ENCODE results near the gene TPX2. TPM values are rescaled to one million over a fixed set of nuclear protein-coding genes. Genes with fewer than 3 reads are reported as not detected.

Gene TPX2
- total RNA-seq, 2 experiments from 2014 or later, result 0.85 to 0.89 TPM

DNA sequence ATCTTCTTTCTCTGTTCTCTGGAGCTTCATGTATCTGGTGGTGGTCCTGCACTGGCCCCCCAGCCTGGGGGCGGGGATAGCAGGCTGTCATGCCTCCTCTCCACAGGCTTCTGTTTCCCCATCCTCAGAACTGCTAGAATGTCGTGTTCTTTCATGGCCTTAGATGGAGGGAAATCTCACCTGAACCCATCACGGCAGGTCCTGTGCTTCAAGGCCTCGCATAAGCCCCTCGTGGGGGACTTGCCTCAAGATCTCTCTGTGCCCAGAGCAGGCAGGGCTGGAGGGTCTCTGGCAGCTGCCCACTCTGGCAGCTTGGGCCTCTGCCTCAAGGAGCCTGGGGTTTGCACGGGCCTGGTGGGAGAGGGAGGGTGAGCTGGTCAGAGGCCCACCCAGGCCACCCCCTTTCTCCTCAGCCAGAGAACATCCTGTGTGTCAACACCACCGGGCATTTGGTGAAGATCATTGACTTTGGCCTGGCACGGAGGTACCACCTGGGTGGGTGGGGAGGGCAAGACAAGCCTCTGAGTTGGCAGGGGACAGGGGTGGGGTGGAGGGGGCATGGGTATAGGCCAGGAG is 91.4 kb downstream of the TPX2 start:
- TF ChIP-seq CTCF (IDR thresholded peaks at IDR 0.05), result no peak
- Mint-ChIP-seq H3K27me3 (no peaks in the 10 kb centered on the region), H3K9me3 (no peaks in the 10 kb centered on the region), H3K4me1 (ENCODE audit: low read depth) (no peaks in the 10 kb centered on the region), H3K36me3 (ENCODE audit: low read depth) (no peaks in the 10 kb centered on the region), H3K27ac (no peak overlapping the region), H3K4me3 (no peak overlapping the region)
- no peaks in the 10 kb centered on the region for H3K27me3 ChIP-seq (ENCODE audit: control insufficient read depth in 1 of 2, insufficient read depth in 2 of 2, low read length in 2 of 2)
- no peak for ATAC-seq (ENCODE audit: poor library complexity)
- no peaks in the 10 kb centered on the region for H3K36me3 ChIP-seq (ENCODE audit: insufficient read depth, low read length)
- H3K27ac ChIP-seq (ENCODE audit: low read depth in 1 of 2, low read length in 2 of 2), result no peak overlapping the region
- H3K4me1 ChIP-seq (ENCODE audit: insufficient read depth, low read length), result peaks cover 1% of the 10 kb centered on the region
- no peak overlapping the region for H3K4me3 ChIP-seq (ENCODE audit: low read length)
- no peaks in the 10 kb centered on the region for H3K9me3 ChIP-seq (ENCODE audit: control insufficient read depth in 1 of 2, insufficient read depth in 1 of 2, low read length in 2 of 2)
- ChIA-PET CTCF (no interaction called here), POLR2A (no interaction called here)
- DNase-seq, result no peak
- intact Hi-C loops (cut with DNase I, micrococcal nuclease), result no loop called here

DNA sequence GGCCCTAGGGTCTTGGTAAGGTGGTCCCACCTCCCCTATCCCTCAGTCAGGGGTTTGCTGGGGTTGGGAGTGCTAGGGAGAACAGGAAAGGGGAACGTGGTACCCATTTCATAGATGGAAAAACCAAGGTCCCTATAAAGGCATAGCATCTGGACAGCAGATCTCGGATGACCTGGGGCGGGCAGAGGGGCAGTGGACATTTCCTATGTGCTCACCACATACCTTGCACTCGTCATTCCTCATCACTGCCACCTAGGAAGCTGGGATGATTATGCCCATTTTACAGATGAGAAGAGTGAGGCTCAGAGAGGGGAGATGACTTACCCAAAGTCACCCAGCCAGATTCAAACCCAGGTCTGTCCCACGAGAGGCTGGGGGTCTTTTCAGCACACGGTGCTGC is 92.1 kb downstream of the TPX2 start:
- Histone ChIP-seq H3K9me3 (ENCODE audit: control insufficient read depth in 1 of 2, insufficient read depth in 1 of 2, low read length in 2 of 2) (no peaks in the 10 kb centered on the region), H3K4me3 (ENCODE audit: low read length) (no peak overlapping the region), H3K4me1 (ENCODE audit: insufficient read depth, low read length) (peaks cover 8% of the 10 kb centered on the region), H3K27me3 (ENCODE audit: control insufficient read depth in 1 of 2, insufficient read depth in 2 of 2, low read length in 2 of 2) (no peaks in the 10 kb centered on the region), H3K27ac (ENCODE audit: low read depth in 1 of 2, low read length in 2 of 2) (no peak overlapping the region), H3K36me3 (ENCODE audit: insufficient read depth, low read length) (no peaks in the 10 kb centered on the region)
- ATAC-seq (ENCODE audit: poor library complexity), result no peak
- Mint-ChIP-seq H3K27me3 (no peaks in the 10 kb centered on the region), H3K27ac (no peak overlapping the region), H3K36me3 (ENCODE audit: low read depth) (no peaks in the 10 kb centered on the region), H3K9me3 (no peaks in the 10 kb centered on the region), H3K4me1 (ENCODE audit: low read depth) (no peaks in the 10 kb centered on the region), H3K4me3 (no peak overlapping the region)
- ChIA-PET CTCF (no interaction called here), POLR2A (no interaction called here)
- DNase-seq, result no peak
- no peak for TF ChIP-seq CTCF (IDR thresholded peaks at IDR 0.05)
- intact Hi-C loops (cut with DNase I, micrococcal nuclease), result no loop called here

- Mint-ChIP-seq H3K4me1 (ENCODE audit: low read depth) (no peaks in the 10 kb centered on the region), H3K4me3 (no peak overlapping the region), H3K27ac (no peak overlapping the region), H3K9me3 (no peaks in the 10 kb centered on the region), H3K36me3 (ENCODE audit: low read depth) (no peaks in the 10 kb centered on the region), H3K27me3 (no peaks in the 10 kb centered on the region)
- no peak for DNase-seq
- no peaks in the 10 kb centered on the region for H3K27me3 ChIP-seq (ENCODE audit: control insufficient read depth in 1 of 2, insufficient read depth in 2 of 2, low read length in 2 of 2)
- no peak for TF ChIP-seq CTCF (IDR thresholded peaks at IDR 0.05)
- POLR2A ChIA-PET, result no interaction called here
- H3K27ac ChIP-seq (ENCODE audit: low read depth in 1 of 2, low read length in 2 of 2), result no peak overlapping the region
- CTCF ChIA-PET, result no interaction called here
- no peaks in the 10 kb centered on the region for H3K9me3 ChIP-seq (ENCODE audit: control insufficient read depth in 1 of 2, insufficient read depth in 1 of 2, low read length in 2 of 2)
- H3K36me3 ChIP-seq (ENCODE audit: insufficient read depth, low read length), result no peaks in the 10 kb centered on the region
- ATAC-seq (ENCODE audit: poor library complexity), result no peak
- H3K4me1 ChIP-seq (ENCODE audit: insufficient read depth, low read length), result peaks cover 12% of the 10 kb centered on the region
- H3K4me3 ChIP-seq (ENCODE audit: low read length), result no peak overlapping the region
- intact Hi-C loops (cut with DNase I, micrococcal nuclease), result no loop called here
Observed at GRCh38 chr20:31831771-31832306, 92.7 kb downstream of the TPX2 start.

Measured in CD4-positive, alpha-beta T cell (primary cell).